ENCODE measurements around the gene TBCE.

TBCE gene

GRCh38 chr1:235367000-235367908 lies at the start of gene TBCE:
TBCE (plus strand) TSS chr1:235367427; CDS start chr1:235380050, 12,623 bp downstream.
- DNase-seq (ENCODE audit: low read depth), result peak; percentile 94

GRCh38 chr1:235319255-235319654 lies 48.0 kb upstream of the TBCE start:
- DNase-seq (ENCODE audit: low read depth), result peak; percentile 12

- no peak for DNase-seq (ENCODE audit: low read depth)
Measured at GRCh38 chr1:235320521-235321179, 46.6 kb upstream of the TBCE start.

GRCh38 chr1:235324296-235324695 lies 42.9 kb upstream of the TBCE start:
- no peak for DNase-seq (ENCODE audit: low read depth)

GRCh38 chr1:235325139-235325538 lies 42.1 kb upstream of the TBCE start:
- no peak for DNase-seq (ENCODE audit: low read depth)

GRCh38 chr1:235325854-235326253 lies 41.4 kb upstream of the TBCE start:
- DNase-seq (ENCODE audit: low read depth), result no peak

GRCh38 chr1:235326719-235327558 lies 40.3 kb upstream of the TBCE start:
- DNase-seq (ENCODE audit: low read depth), result no peak

- DNase-seq (ENCODE audit: low read depth), result no peak
Measured at GRCh38 chr1:235327559-235328270, 39.5 kb upstream of the TBCE start, which contains the start of gene ARID4B. ARID4B (minus strand) TSS chr1:235328179; CDS start chr1:235326919, 1,260 bp downstream.

- DNase-seq (ENCODE audit: low read depth), result peak; percentile 100
Measured at GRCh38 chr1:235328271-235329138, 38.7 kb upstream of the TBCE start, which contains the start of gene GGPS1. GGPS1 (plus strand) TSS chr1:235328570; CDS start chr1:235335265, 6,695 bp downstream.

- peak; percentile 24 for DNase-seq (ENCODE audit: low read depth)
Measured at GRCh38 chr1:235329139-235329902, 37.9 kb upstream of the TBCE start.

- no peak for DNase-seq (ENCODE audit: low read depth)
Measured at GRCh38 chr1:235330918-235331285, 36.3 kb upstream of the TBCE start.

GRCh38 chr1:235331401-235331800 lies 35.8 kb upstream of the TBCE start:
- DNase-seq (ENCODE audit: low read depth), result peak; percentile 13

- DNase-seq (ENCODE audit: low read depth), result no peak
Measured at GRCh38 chr1:235336903-235337302, 30.3 kb upstream of the TBCE start.

- DNase-seq (ENCODE audit: low read depth), result no peak
Measured at GRCh38 chr1:235339746-235340145, 27.5 kb upstream of the TBCE start.

GRCh38 chr1:235341334-235341733 lies 25.9 kb upstream of the TBCE start:
- no peak for DNase-seq (ENCODE audit: low read depth)

GRCh38 chr1:235342039-235342438 lies 25.2 kb upstream of the TBCE start:
- DNase-seq (ENCODE audit: low read depth), result no peak

- no peak for DNase-seq (ENCODE audit: low read depth)
Measured at GRCh38 chr1:235342471-235342870, 24.8 kb upstream of the TBCE start.

- no peak for DNase-seq (ENCODE audit: low read depth)
Measured at GRCh38 chr1:235343726-235344125, 23.5 kb upstream of the TBCE start.

- DNase-seq (ENCODE audit: low read depth), result no peak
Measured at GRCh38 chr1:235351441-235351840, 15.8 kb upstream of the TBCE start.

GRCh38 chr1:235351898-235352297 lies 15.3 kb upstream of the TBCE start:
- DNase-seq (ENCODE audit: low read depth), result no peak
